ENCODE data around the gene SCAI. TPM values are rescaled to one million over a fixed set of nuclear protein-coding genes. Genes with fewer than 3 reads are reported as not detected.
"Not testable (repeated sequence)": the region's sequence is repeated elsewhere in the genome, so short reads cannot be mapped to it uniquely, and the experiment has no call there.

SCAI gene
- total RNA-seq, 1 experiment from 2014 or later: 4.7 TPM

GRCh38 chr9:125110464-125110863 is 32.9 kb downstream of the SCAI start:
- intact Hi-C loops (cut with micrococcal nuclease; ENCODE audit: unreplicated experiment) (no loop called here), in situ Hi-C loops (cut with HindIII; ENCODE audit: low pct_unique_long_range_greater_than_20kb, low sequenced_read_pairs) (no loop called here)
- BruUV-seq (replicated peaks): no TSS peak

DNA sequence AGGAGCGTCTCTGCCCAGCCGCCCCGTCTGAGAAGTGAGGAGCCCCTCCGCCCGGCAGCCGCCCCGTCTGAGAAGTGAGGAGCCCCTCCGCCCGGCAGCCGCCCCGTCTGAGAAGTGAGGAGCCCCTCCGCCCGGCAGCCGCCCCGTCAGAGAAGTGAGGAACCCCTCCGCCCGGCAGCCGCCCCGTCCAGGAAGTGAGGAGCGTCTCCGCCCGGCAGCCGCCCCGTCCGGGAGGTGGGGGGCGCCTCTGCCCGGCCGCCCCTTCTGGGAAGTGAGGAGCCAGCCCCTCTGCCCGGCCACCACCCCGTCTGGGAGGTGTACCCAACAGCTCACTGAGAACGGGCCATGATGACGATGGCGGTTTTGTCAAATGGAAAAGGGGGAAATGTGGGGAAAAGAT is 34.8 kb downstream of the SCAI start:
- in situ Hi-C loops (cut with HindIII; ENCODE audit: low pct_unique_long_range_greater_than_20kb, low sequenced_read_pairs); H3K9me3 ChIP-seq (ENCODE audit: control insufficient read depth, insufficient read depth, low read depth, low read length); BruUV-seq (replicated peaks); H3K4me1 ChIP-seq (ENCODE audit: control insufficient read depth, insufficient read depth, low read length); H3K36me3 ChIP-seq (ENCODE audit: control insufficient read depth, insufficient read depth, low read length); POLR2A ChIA-PET; DNase-seq (ENCODE audit: low read depth, low spot score); H3K4me3 ChIP-seq (ENCODE audit: low read depth in 2 of 2, low read length in 2 of 2); intact Hi-C loops (cut with micrococcal nuclease; ENCODE audit: unreplicated experiment); H3K27me3 ChIP-seq (ENCODE audit: control insufficient read depth, insufficient read depth, low read length); CTCF ChIA-PET; H3K27ac ChIP-seq (ENCODE audit: low read length); ATAC-seq: not testable (repeated sequence)

More at GRCh38 chr9:125110464-125110863, 32.9 kb downstream of the SCAI start:
- H3K4me3 ChIP-seq (ENCODE audit: low read depth in 2 of 2, low read length in 2 of 2): no peak overlapping the region
- ATAC-seq (no peak), DNase-seq (ENCODE audit: low read depth, low spot score) (no peak)
- ChIA-PET POLR2A (no interaction called here), CTCF (no interaction called here)
- H3K36me3 ChIP-seq (ENCODE audit: control insufficient read depth, insufficient read depth, low read length): no peaks in the 10 kb centered on the region
- H3K4me1 ChIP-seq (ENCODE audit: control insufficient read depth, insufficient read depth, low read length): no peaks in the 10 kb centered on the region
- H3K27ac ChIP-seq (ENCODE audit: low read length): no peak overlapping the region
- H3K9me3 ChIP-seq (ENCODE audit: control insufficient read depth, insufficient read depth, low read depth, low read length): no peaks in the 10 kb centered on the region; the same call in 1 of the 2 replicates
- TF ChIP-seq, protein P1, sequence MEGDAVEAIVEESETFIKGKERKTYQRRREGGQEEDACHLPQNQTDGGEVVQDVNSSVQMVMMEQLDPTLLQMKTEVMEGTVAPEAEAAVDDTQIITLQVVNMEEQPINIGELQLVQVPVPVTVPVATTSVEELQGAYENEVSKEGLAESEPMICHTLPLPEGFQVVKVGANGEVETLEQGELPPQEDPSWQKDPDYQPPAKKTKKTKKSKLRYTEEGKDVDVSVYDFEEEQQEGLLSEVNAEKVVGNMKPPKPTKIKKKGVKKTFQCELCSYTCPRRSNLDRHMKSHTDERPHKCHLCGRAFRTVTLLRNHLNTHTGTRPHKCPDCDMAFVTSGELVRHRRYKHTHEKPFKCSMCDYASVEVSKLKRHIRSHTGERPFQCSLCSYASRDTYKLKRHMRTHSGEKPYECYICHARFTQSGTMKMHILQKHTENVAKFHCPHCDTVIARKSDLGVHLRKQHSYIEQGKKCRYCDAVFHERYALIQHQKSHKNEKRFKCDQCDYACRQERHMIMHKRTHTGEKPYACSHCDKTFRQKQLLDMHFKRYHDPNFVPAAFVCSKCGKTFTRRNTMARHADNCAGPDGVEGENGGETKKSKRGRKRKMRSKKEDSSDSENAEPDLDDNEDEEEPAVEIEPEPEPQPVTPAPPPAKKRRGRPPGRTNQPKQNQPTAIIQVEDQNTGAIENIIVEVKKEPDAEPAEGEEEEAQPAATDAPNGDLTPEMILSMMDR (IDR thresholded peaks at IDR 0.05): no peak
- TF ChIP-seq SIN3A (IDR thresholded peaks at IDR 0.05; ENCODE audit: borderline replicate concordance, insufficient read depth, low read depth, low read length): no peak
- TF ChIP-seq REST (IDR thresholded peaks at IDR 0.05; ENCODE audit: insufficient read depth in 1 of 2, low read depth in 2 of 2, low read length in 1 of 2): no peak
- TF ChIP-seq POLR2AphosphoS5 (IDR thresholded peaks at IDR 0.05; ENCODE audit: low read depth, low read length): no peak
- no peak for TF ChIP-seq TCF7L2 (IDR thresholded peaks at IDR 0.05; ENCODE audit: low read depth, low read length)
- H3K27me3 ChIP-seq (ENCODE audit: control insufficient read depth, insufficient read depth, low read length): no peaks in the 10 kb centered on the region

DNA sequence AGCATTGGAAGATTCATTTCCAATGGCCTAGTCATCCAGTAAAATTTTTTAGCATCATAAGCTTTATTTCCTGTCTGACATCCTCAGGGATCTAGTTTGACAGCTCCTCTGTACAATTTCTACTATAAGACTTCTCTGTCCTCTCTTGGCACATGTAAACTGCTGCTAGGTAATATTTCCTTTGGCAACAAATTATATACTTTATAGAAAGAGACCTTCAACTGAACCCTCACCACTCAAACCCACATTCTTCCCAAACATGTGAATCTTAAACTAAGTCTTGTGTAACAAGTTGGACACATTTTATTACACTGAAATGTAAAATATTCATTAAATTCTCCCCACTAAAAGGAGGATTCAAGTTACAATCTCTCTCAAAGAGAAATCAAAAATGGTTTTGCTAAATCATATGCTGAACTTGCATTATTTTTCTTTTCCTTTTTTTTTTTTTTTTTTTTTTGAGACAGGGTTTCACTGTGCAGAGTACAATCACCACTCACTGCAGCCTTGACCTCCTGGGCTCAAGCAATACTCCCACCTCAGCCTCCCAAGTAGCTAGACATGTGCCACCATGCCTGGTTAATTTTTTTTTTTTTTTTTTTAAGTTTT is 36.9 kb downstream of the SCAI start:
- ATAC-seq (no peak), DNase-seq (ENCODE audit: low read depth, low spot score) (no peak)
- no peaks in the 10 kb centered on the region for H3K4me1 ChIP-seq (ENCODE audit: control insufficient read depth, insufficient read depth, low read length)
- no peaks in the 10 kb centered on the region for H3K36me3 ChIP-seq (ENCODE audit: control insufficient read depth, insufficient read depth, low read length)
- no peaks in the 10 kb centered on the region for H3K27me3 ChIP-seq (ENCODE audit: control insufficient read depth, insufficient read depth, low read length)
- CTCF ChIA-PET: no interaction called here
- POLR2A ChIA-PET: no interaction called here
- BruUV-seq (replicated peaks): no TSS peak
- TF ChIP-seq TCF7L2 (IDR thresholded peaks at IDR 0.05; ENCODE audit: low read depth, low read length): no peak
- TF ChIP-seq SIN3A (IDR thresholded peaks at IDR 0.05; ENCODE audit: borderline replicate concordance, insufficient read depth, low read depth, low read length): no peak
- TF ChIP-seq, protein P1 (IDR thresholded peaks at IDR 0.05): no peak
- TF ChIP-seq POLR2AphosphoS5 (IDR thresholded peaks at IDR 0.05; ENCODE audit: low read depth, low read length): no peak
- TF ChIP-seq REST (IDR thresholded peaks at IDR 0.05; ENCODE audit: insufficient read depth in 1 of 2, low read depth in 2 of 2, low read length in 1 of 2): no peak
- H3K9me3 ChIP-seq (ENCODE audit: control insufficient read depth, insufficient read depth, low read depth, low read length): no peaks in the 10 kb centered on the region
- in situ Hi-C loops (cut with HindIII; ENCODE audit: low pct_unique_long_range_greater_than_20kb, low sequenced_read_pairs) (no loop called here), intact Hi-C loops (cut with micrococcal nuclease; ENCODE audit: unreplicated experiment) (no loop called here)
- H3K4me3 ChIP-seq (ENCODE audit: low read depth in 2 of 2, low read length in 2 of 2): no peak overlapping the region
- H3K27ac ChIP-seq (ENCODE audit: low read length): no peak overlapping the region

Data from Panc1 (cell line).